ENCODE data around the gene FABP1.

Gene FABP1

GRCh38 chr2:88161446-88162244 lies 33.8 kb upstream of the FABP1 start:
- Histone ChIP-seq H3K4me1 (ENCODE audit: control insufficient read depth in 1 of 2, insufficient read depth in 2 of 2, low read length in 2 of 2) (peaks cover 0 to 4% of the 10 kb centered on the region in 2 donors), H3K27ac (ENCODE audit: low read depth, low read length) (no peak overlapping the region), H3K9ac (ENCODE audit: low read depth in 1 of 2, low read length in 2 of 2) (no peak overlapping the region), H3K9me3 (ENCODE audit: control insufficient read depth in 1 of 2, low read length in 2 of 2) (no peaks in the 10 kb centered on the region), H3K36me3 (ENCODE audit: control insufficient read depth in 1 of 2, insufficient read depth in 2 of 2, low read length in 2 of 2) (no peaks in the 10 kb centered on the region), H3K27me3 (ENCODE audit: control insufficient read depth in 1 of 2, insufficient read depth in 2 of 2, low read length in 2 of 2) (no peaks in the 10 kb centered on the region), H3K4me3 (ENCODE audit: low read depth in 1 of 2, low read length in 2 of 2) (no peak overlapping the region)

GRCh38 chr2:88160517-88160916 lies 32.7 kb upstream of the FABP1 start:
- Histone ChIP-seq H3K27ac (ENCODE audit: low read depth, low read length) (no peak overlapping the region), H3K4me1 (ENCODE audit: control insufficient read depth in 1 of 2, insufficient read depth in 2 of 2, low read length in 2 of 2) (peaks cover 0 to 4% of the 10 kb centered on the region in 2 donors), H3K36me3 (ENCODE audit: control insufficient read depth in 1 of 2, insufficient read depth in 2 of 2, low read length in 2 of 2) (no peaks in the 10 kb centered on the region), H3K4me3 (ENCODE audit: low read depth in 1 of 2, low read length in 2 of 2) (no peak overlapping the region), H3K9ac (ENCODE audit: low read depth in 1 of 2, low read length in 2 of 2) (no peak overlapping the region), H3K27me3 (ENCODE audit: control insufficient read depth in 1 of 2, insufficient read depth in 2 of 2, low read length in 2 of 2) (no peaks in the 10 kb centered on the region), H3K9me3 (ENCODE audit: control insufficient read depth in 1 of 2, low read length in 2 of 2) (no peaks in the 10 kb centered on the region)

GRCh38 chr2:88159955-88160415 lies 32.1 kb upstream of the FABP1 start:
- peak overlapping the region in 1 of 2 donors; percentile 47 for H3K9ac ChIP-seq (ENCODE audit: low read depth in 1 of 2, low read length in 2 of 2)
- no peak overlapping the region for H3K27ac ChIP-seq (ENCODE audit: low read depth, low read length)
- peak overlapping the region in 1 of 2 donors; percentile 2 for H3K4me3 ChIP-seq (ENCODE audit: low read depth in 1 of 2, low read length in 2 of 2)
- peaks cover 0 to 4% of the 10 kb centered on the region in 2 donors for H3K4me1 ChIP-seq (ENCODE audit: control insufficient read depth in 1 of 2, insufficient read depth in 2 of 2, low read length in 2 of 2)
- no peaks in the 10 kb centered on the region for H3K9me3 ChIP-seq (ENCODE audit: control insufficient read depth in 1 of 2, low read length in 2 of 2)
- H3K27me3 ChIP-seq (ENCODE audit: control insufficient read depth in 1 of 2, insufficient read depth in 2 of 2, low read length in 2 of 2) = no peaks in the 10 kb centered on the region
- H3K36me3 ChIP-seq (ENCODE audit: control insufficient read depth in 1 of 2, insufficient read depth in 2 of 2, low read length in 2 of 2) = no peaks in the 10 kb centered on the region

GRCh38 chr2:88159481-88159880 lies 31.6 kb upstream of the FABP1 start:
- H3K27ac ChIP-seq (ENCODE audit: low read depth, low read length) = no peak overlapping the region
- peak overlapping the region in 1 of 2 donors; percentile 2 for H3K4me3 ChIP-seq (ENCODE audit: low read depth in 1 of 2, low read length in 2 of 2)
- H3K27me3 ChIP-seq (ENCODE audit: control insufficient read depth in 1 of 2, insufficient read depth in 2 of 2, low read length in 2 of 2) = no peaks in the 10 kb centered on the region
- H3K9ac ChIP-seq (ENCODE audit: low read depth in 1 of 2, low read length in 2 of 2) = peak overlapping the region in 1 of 2 donors; percentile 47
- no peaks in the 10 kb centered on the region for H3K36me3 ChIP-seq (ENCODE audit: control insufficient read depth in 1 of 2, insufficient read depth in 2 of 2, low read length in 2 of 2)
- H3K9me3 ChIP-seq (ENCODE audit: control insufficient read depth in 1 of 2, low read length in 2 of 2) = no peaks in the 10 kb centered on the region
- peaks cover 0 to 4% of the 10 kb centered on the region in 2 donors for H3K4me1 ChIP-seq (ENCODE audit: control insufficient read depth in 1 of 2, insufficient read depth in 2 of 2, low read length in 2 of 2)

GRCh38 chr2:88148929-88149438 lies 21.1 kb upstream of the FABP1 start:
- Histone ChIP-seq H3K9ac (ENCODE audit: low read depth in 1 of 2, low read length in 2 of 2) (no peak overlapping the region), H3K4me1 (ENCODE audit: control insufficient read depth in 1 of 2, insufficient read depth in 2 of 2, low read length in 2 of 2) (peaks cover 18 to 24% of the 10 kb centered on the region in 2 donors), H3K4me3 (ENCODE audit: low read depth in 1 of 2, low read length in 2 of 2) (no peak overlapping the region), H3K36me3 (ENCODE audit: control insufficient read depth in 1 of 2, insufficient read depth in 2 of 2, low read length in 2 of 2) (no peaks in the 10 kb centered on the region), H3K9me3 (ENCODE audit: control insufficient read depth in 1 of 2, low read length in 2 of 2) (peaks cover 5 to 16% of the 10 kb centered on the region in 2 donors), H3K27me3 (ENCODE audit: control insufficient read depth in 1 of 2, insufficient read depth in 2 of 2, low read length in 2 of 2) (no peaks in the 10 kb centered on the region), H3K27ac (ENCODE audit: low read depth, low read length) (no peak overlapping the region)

GRCh38 chr2:88147145-88147544 lies 19.3 kb upstream of the FABP1 start:
- Histone ChIP-seq H3K27me3 (ENCODE audit: control insufficient read depth in 1 of 2, insufficient read depth in 2 of 2, low read length in 2 of 2) (no peaks in the 10 kb centered on the region), H3K4me1 (ENCODE audit: control insufficient read depth in 1 of 2, insufficient read depth in 2 of 2, low read length in 2 of 2) (peaks cover 18 to 26% of the 10 kb centered on the region in 2 donors), H3K4me3 (ENCODE audit: low read depth in 1 of 2, low read length in 2 of 2) (peak overlapping the region in 1 of 2 donors; percentile 2), H3K9me3 (ENCODE audit: control insufficient read depth in 1 of 2, low read length in 2 of 2) (peaks cover 5 to 8% of the 10 kb centered on the region in 2 donors), H3K36me3 (ENCODE audit: control insufficient read depth in 1 of 2, insufficient read depth in 2 of 2, low read length in 2 of 2) (no peaks in the 10 kb centered on the region), H3K9ac (ENCODE audit: low read depth in 1 of 2, low read length in 2 of 2) (no peak overlapping the region), H3K27ac (ENCODE audit: low read depth, low read length) (no peak overlapping the region)

GRCh38 chr2:88146590-88146989 lies 18.7 kb upstream of the FABP1 start:
- H3K27ac ChIP-seq (ENCODE audit: low read depth, low read length) = peak overlapping the region; percentile 0
- H3K27me3 ChIP-seq (ENCODE audit: control insufficient read depth in 1 of 2, insufficient read depth in 2 of 2, low read length in 2 of 2) = no peaks in the 10 kb centered on the region
- peaks cover 5 to 8% of the 10 kb centered on the region in 2 donors for H3K9me3 ChIP-seq (ENCODE audit: control insufficient read depth in 1 of 2, low read length in 2 of 2)
- H3K4me1 ChIP-seq (ENCODE audit: control insufficient read depth in 1 of 2, insufficient read depth in 2 of 2, low read length in 2 of 2) = peaks cover 18 to 26% of the 10 kb centered on the region in 2 donors
- H3K36me3 ChIP-seq (ENCODE audit: control insufficient read depth in 1 of 2, insufficient read depth in 2 of 2, low read length in 2 of 2) = no peaks in the 10 kb centered on the region
- H3K9ac ChIP-seq (ENCODE audit: low read depth in 1 of 2, low read length in 2 of 2) = peak overlapping the region in 1 of 2 donors; percentile 26
- peak overlapping the region in 1 of 2 donors; percentile 2 for H3K4me3 ChIP-seq (ENCODE audit: low read depth in 1 of 2, low read length in 2 of 2)

GRCh38 chr2:88144914-88145497 lies 17.1 kb upstream of the FABP1 start:
- H3K27ac ChIP-seq (ENCODE audit: low read depth, low read length) = peak overlapping the region; percentile 34
- peaks cover 19 to 35% of the 10 kb centered on the region in 2 donors for H3K4me1 ChIP-seq (ENCODE audit: control insufficient read depth in 1 of 2, insufficient read depth in 2 of 2, low read length in 2 of 2)
- H3K9me3 ChIP-seq (ENCODE audit: control insufficient read depth in 1 of 2, low read length in 2 of 2) = peaks cover 5 to 8% of the 10 kb centered on the region in 2 donors
- no peaks in the 10 kb centered on the region for H3K27me3 ChIP-seq (ENCODE audit: control insufficient read depth in 1 of 2, insufficient read depth in 2 of 2, low read length in 2 of 2)
- H3K36me3 ChIP-seq (ENCODE audit: control insufficient read depth in 1 of 2, insufficient read depth in 2 of 2, low read length in 2 of 2) = no peaks in the 10 kb centered on the region
- no peak overlapping the region for H3K9ac ChIP-seq (ENCODE audit: low read depth in 1 of 2, low read length in 2 of 2)
- no peak overlapping the region for H3K4me3 ChIP-seq (ENCODE audit: low read depth in 1 of 2, low read length in 2 of 2)

GRCh38 chr2:88144271-88144670 lies 16.4 kb upstream of the FABP1 start:
- H3K27me3 ChIP-seq (ENCODE audit: control insufficient read depth in 1 of 2, insufficient read depth in 2 of 2, low read length in 2 of 2) = no peaks in the 10 kb centered on the region
- H3K9ac ChIP-seq (ENCODE audit: low read depth in 1 of 2, low read length in 2 of 2) = no peak overlapping the region
- H3K4me1 ChIP-seq (ENCODE audit: control insufficient read depth in 1 of 2, insufficient read depth in 2 of 2, low read length in 2 of 2) = peaks cover 26 to 43% of the 10 kb centered on the region in 2 donors
- H3K9me3 ChIP-seq (ENCODE audit: control insufficient read depth in 1 of 2, low read length in 2 of 2) = peaks cover 4 to 5% of the 10 kb centered on the region in 2 donors
- no peak overlapping the region for H3K27ac ChIP-seq (ENCODE audit: low read depth, low read length)
- H3K36me3 ChIP-seq (ENCODE audit: control insufficient read depth in 1 of 2, insufficient read depth in 2 of 2, low read length in 2 of 2) = no peaks in the 10 kb centered on the region
- no peak overlapping the region for H3K4me3 ChIP-seq (ENCODE audit: low read depth in 1 of 2, low read length in 2 of 2)

- H3K36me3 ChIP-seq (ENCODE audit: control insufficient read depth in 1 of 2, insufficient read depth in 2 of 2, low read length in 2 of 2) = no peaks in the 10 kb centered on the region
- no peaks in the 10 kb centered on the region for H3K9me3 ChIP-seq (ENCODE audit: control insufficient read depth in 1 of 2, low read length in 2 of 2)
- H3K9ac ChIP-seq (ENCODE audit: low read depth in 1 of 2, low read length in 2 of 2) = no peak overlapping the region
- H3K27me3 ChIP-seq (ENCODE audit: control insufficient read depth in 1 of 2, insufficient read depth in 2 of 2, low read length in 2 of 2) = no peaks in the 10 kb centered on the region
- H3K27ac ChIP-seq (ENCODE audit: low read depth, low read length) = no peak overlapping the region
- peaks cover 25 to 52% of the 10 kb centered on the region in 2 donors for H3K4me1 ChIP-seq (ENCODE audit: control insufficient read depth in 1 of 2, insufficient read depth in 2 of 2, low read length in 2 of 2)
- H3K4me3 ChIP-seq (ENCODE audit: low read depth in 1 of 2, low read length in 2 of 2) = no peak overlapping the region
Measured at GRCh38 chr2:88141952-88142351, 14.1 kb upstream of the FABP1 start.
